Measurements from ENCODE around the gene CIB4. TPM values are rescaled to one million over a fixed set of nuclear protein-coding genes. Genes with fewer than 3 reads are reported as not detected.

CIB4 gene
- total and polyA plus RNA-seq, 2 of the 4 experiments (the other 2 are of a cell fraction), result not detected

DNA sequence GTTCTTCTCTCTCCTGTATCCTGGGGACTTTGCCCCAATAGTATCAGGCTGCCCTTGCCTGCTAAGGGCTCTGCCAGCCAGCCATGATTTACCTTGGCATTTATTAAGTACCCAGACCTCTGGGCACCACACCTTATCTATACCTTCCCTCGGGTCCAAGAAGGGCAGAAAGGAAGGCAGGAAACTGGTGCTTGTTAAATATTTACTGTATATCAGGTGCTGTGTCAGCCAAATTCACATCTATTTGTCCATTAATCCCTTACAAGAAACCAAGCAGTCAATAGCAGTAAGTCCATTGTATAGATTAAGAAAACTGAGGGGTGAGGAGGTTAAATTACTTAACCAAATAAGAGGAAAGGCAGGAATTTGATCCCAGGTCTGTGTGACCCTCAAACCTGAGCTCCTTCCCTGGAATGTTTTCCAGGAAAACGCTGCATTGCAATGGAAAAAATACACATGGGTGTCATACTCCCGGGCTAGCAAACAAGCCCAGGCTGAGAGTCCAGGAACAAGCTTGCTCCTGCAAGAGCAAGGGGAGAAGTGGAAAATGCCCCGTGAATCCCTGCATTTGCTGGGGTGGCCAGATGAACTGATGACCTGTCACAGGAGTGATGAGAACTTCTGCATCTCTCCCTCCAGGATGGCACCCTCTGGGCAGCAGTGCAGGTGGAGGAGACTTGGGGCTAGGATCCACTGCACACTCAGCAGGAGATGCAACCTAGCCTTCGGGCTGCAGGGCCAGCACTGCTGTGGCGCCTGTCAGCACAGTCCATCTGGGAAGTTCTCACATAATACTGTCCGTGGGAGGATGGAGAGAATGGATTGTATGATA lies 30.4 kb downstream of the CIB4 start:
- DNase-seq (no peak), ATAC-seq (ENCODE audit: low read depth) (no peak)
- CTCF ChIA-PET, result interaction anchor here (1.1 to 1.2 kb wide), 2 partner anchors 135 to 252 kb away, joined by 3 read pairs; no protein-coding TSS in a partner anchor
- Histone ChIP-seq H2AFZ (replicated peaks; ENCODE audit: low read length, poor library complexity) (no peak overlapping the region), H3K4ac (ENCODE audit: low read depth, low read length) (no peak overlapping the region), H3K4me2 (ENCODE audit: low read depth, low read length) (no peak overlapping the region), H2BK5ac (ENCODE audit: low read depth, low read length, poor library complexity, severe bottlenecking) (no peak overlapping the region), H3K14ac (replicated peaks; ENCODE audit: low read depth, low read length) (no peak overlapping the region), H4K91ac (ENCODE audit: insufficient read depth, low read depth, low read length) (no peak overlapping the region), H3K27ac (ENCODE audit: insufficient read depth, low read length) (no peak overlapping the region), H3K79me1 (ENCODE audit: low read depth in 1 of 2, low read length in 2 of 2) (no peaks in the 10 kb centered on the region), H4K5ac (ENCODE audit: low read depth, low read length) (no peak overlapping the region), H2BK120ac (ENCODE audit: low read depth, low read length) (no peak overlapping the region), H3K27me3 (ENCODE audit: control insufficient read depth, insufficient read depth, low read length) (peaks cover 85% of the 10 kb centered on the region), H3K9ac (ENCODE audit: low read depth, low read length) (no peak overlapping the region), H3K9me3 (ENCODE audit: control insufficient read depth, insufficient read depth, low read length) (no peaks in the 10 kb centered on the region), H3K4me3 (ENCODE audit: insufficient read depth, low read depth, low read length) (no peak overlapping the region), H2AK9ac (replicated peaks; ENCODE audit: low read depth, low read length, poor library complexity) (no peak overlapping the region), H3K56ac (ENCODE audit: extremely low read depth, insufficient read depth, low read length) (no peak overlapping the region), H2BK15ac (ENCODE audit: low read depth, low read length) (no peak overlapping the region), H3K9me1 (ENCODE audit: insufficient read depth, low read length) (no peaks in the 10 kb centered on the region), H3K18ac (ENCODE audit: low read depth, low read length) (no peak overlapping the region), H3K4me1 (ENCODE audit: control insufficient read depth, insufficient read depth, low read length) (peaks cover 2% of the 10 kb centered on the region; the same call in 1 of the 2 replicates), H2BK20ac (ENCODE audit: low read depth, low read length) (no peak overlapping the region), H3K36me3 (ENCODE audit: control insufficient read depth, insufficient read depth, low read length) (no peaks in the 10 kb centered on the region), H4K8ac (ENCODE audit: low read depth in 2 of 2, low read length in 2 of 2) (no peak overlapping the region), H2AK5ac (ENCODE audit: low read depth, low read length) (no peak overlapping the region), H4K20me1 (ENCODE audit: insufficient read depth, low read length) (no peaks in the 10 kb centered on the region), H3K23ac (ENCODE audit: low read depth, low read length) (no peak overlapping the region)
- intact Hi-C loops (cut with micrococcal nuclease) (no loop called here), in situ Hi-C loops (cut with MboI; ENCODE audit: low sequenced_read_pairs) (no loop called here), dilution Hi-C loops (cut with HindIII; ENCODE audit: low sequenced_read_pairs, unreplicated experiment) (no loop called here)
- TF ChIP-seq CTCF (conservative IDR thresholded peaks at IDR 0.05; ENCODE audit: low read depth, low read length) (no peak), MAZ (IDR thresholded peaks at IDR 0.05; ENCODE audit: borderline replicate concordance, low read depth, low read length) (no peak)
- TF ChIP-seq, protein P1, sequence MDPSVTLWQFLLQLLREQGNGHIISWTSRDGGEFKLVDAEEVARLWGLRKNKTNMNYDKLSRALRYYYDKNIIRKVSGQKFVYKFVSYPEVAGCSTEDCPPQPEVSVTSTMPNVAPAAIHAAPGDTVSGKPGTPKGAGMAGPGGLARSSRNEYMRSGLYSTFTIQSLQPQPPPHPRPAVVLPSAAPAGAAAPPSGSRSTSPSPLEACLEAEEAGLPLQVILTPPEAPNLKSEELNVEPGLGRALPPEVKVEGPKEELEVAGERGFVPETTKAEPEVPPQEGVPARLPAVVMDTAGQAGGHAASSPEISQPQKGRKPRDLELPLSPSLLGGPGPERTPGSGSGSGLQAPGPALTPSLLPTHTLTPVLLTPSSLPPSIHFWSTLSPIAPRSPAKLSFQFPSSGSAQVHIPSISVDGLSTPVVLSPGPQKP (IDR thresholded peaks at IDR 0.05; ENCODE audit: borderline replicate concordance, low read depth, low read length), result no peak
- WGBS, 2 experiments (ENCODE audit: extremely low coverage in 2 of 2, insufficient read length in 1 of 2), result 23% methylated on average over 2 of the region's 7 CpGs; no CpG with 5 or more reads in 1 of the 2 experiments
- POLR2A ChIA-PET (ENCODE audit: unreplicated experiment), result no interaction called here
- no TSS peak for BruUV-seq (replicated peaks)

Data from IMR-90 (cell line).